Dedifferentiated amniotic fluid mesenchymal stem cell (primary cell): Measurements from ENCODE around the gene BLM.

Source experiments
- DNase-seq: peaks from one replicate; pipeline ENCODE4 v3.0.0-alpha.2; 2016; ENCODE audit errors: extremely low spot score

Gene BLM

GRCh38 chr15:90691982-90692773, 25.0 kb upstream of the BLM start:
- DNase-seq, result no peak

- DNase-seq, result no peak
These were observed 22.2 kb upstream of the BLM start for GRCh38 chr15:90694987-90695386.

DNA sequence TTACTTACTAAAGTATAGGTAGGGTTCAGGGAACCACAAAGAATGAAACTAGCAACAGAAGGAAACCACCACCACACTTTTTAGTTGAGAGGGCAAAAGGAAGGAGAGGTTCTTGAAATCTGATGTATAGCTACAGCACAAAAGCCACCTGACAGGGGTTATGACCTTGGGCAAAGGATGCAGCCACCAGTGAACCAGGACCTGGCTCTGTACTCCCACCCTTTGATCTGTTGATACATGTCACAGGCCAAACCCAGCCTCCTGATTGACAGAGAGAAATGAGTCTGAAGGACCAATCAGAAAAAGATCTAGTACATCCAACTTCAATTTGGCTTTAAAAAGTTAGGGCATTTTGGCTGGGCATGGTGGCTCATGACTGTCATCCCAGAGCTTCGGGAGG, 20.0 kb upstream of the BLM start:
- no peak for DNase-seq

DNA sequence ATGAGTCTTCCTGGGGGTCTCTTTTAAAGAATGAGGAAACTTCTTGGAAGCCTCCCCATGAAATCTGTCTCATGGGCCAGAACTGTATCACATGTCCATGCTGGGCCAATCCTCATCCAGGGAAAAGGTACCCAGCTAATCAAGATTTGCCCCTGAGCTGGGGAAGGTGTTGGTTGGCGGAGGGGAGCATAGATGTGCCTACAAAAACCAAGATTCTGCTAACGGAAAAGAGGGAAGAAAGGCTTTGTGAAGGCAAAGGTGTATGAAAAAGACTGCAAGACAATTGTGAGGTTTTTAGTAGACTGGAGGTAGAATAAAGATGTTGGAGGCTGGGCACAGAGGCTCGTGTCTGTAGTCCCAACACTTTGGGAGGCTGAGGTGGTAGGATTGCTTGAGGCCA, 18.5 kb upstream of the BLM start:
- no peak for DNase-seq

DNA sequence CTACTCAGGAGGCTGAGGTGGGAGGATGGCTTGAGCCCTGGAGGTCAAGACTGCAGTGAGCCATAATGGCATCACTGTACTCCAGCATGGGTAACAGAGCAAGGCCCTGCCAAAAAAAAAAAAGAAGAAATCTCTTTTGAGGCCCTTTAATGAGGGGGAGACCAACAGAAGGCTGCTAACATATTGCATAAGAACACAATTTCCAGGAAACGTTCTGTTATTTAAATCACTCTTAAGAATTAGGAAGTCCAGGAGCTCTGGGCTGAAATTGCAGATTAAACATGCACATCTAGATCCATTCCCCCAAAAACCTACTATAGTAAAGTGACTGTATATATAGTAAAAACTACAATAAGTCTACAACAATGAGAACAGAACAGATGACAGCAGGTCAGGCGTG, 16.1 kb upstream of the BLM start:
- DNase-seq, result no peak

DNA sequence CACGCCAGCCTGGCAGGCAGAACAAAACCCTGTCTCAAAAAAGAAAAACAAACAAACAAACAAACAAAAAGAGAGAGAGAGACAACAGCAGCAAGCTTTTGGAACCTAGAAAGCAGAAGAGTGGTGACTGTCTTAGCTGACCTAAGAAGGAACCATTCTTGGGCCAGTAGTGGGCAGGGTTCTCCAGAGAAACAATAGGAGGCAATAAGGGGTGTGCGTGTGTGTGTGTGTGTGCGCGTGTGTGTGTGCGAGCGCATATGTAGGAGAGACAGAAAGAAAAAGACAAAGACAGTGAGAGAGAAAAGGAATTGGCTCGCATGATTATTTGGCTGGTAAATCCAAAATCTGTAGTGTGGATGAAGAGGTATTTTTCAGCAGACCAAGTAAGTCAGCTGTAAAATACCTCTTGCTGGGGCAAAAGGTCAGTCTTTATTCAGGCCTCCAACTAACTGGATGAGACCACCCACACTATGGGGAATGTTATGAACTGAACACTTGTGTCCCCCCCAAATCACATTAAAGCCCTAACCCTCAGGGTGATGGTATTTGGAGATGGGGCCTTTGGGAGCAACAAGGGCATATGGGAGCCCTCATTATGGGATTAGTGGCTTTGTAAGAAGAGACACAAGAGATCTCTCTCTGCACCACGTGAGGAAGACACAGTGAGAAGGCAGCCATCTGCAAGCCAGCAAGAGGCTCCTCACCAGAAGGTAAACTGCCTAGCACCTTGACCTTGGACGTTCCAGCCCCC, 15.1 kb upstream of the BLM start:
- DNase-seq, result no peak

GRCh38 chr15:90703455-90703854, 13.7 kb upstream of the BLM start:
- no peak for DNase-seq

DNA sequence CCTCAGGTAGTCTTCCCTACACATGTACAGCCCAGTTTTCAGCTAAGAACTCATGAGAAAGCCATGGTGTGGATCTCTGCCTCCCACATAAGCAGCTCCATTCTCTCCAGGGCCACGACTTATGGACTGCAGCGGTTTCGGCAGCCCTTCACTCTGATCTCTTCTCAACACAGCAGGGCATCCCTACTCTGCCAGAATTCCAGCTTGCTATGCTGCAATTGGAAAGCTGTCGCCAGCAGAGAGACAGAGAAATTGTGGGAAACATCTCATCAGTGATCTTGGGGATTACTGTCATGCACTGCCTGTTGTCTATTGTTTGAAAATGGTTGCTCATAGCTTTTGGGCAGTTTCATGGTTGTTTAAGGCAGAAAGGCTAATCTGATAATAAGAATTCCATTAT, 11.9 kb upstream of the BLM start:
- no peak for DNase-seq

- DNase-seq, result no peak
These were observed 10.5 kb upstream of the BLM start for GRCh38 chr15:90706394-90707327.

DNA sequence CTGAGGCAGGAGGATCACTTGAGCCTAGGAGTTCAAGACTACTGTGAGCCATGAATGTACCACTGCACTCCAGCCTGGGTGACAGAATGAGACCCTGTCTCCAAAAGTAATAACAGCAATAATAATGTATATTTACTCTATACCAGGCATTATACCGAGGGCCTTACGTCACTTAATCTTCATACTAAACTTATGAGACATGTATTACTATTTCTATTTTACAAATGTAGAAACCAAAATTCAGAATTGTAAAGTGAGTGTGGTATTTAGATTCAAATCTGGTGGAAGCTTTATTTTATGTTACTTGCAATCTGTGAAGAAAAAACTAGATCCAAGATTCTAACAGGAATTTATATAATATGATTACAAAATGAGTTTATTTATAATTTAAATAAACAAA, 9.7 kb upstream of the BLM start:
- DNase-seq, result no peak

GRCh38 chr15:90708516-90708915, 8.6 kb upstream of the BLM start:
- DNase-seq, result no peak

DNA sequence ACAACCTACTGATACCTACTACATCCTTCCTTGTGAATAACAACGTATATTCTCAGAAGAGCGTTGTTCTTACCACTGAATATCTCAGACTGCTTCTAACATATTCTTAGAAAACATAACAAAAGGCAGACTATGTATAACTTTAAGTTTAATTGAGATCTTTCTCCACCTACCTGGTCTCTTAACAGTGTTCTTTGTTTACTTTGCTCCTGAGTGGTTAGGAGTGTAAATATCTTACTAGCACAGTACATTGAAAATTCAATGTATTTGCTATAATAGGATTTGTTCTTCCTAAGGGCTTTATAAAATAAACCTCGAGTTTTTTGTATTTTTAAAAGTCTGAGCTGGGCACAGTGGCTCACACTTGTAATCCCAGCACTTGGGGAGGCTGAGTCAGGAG, 7.9 kb upstream of the BLM start:
- DNase-seq, result no peak

DNA sequence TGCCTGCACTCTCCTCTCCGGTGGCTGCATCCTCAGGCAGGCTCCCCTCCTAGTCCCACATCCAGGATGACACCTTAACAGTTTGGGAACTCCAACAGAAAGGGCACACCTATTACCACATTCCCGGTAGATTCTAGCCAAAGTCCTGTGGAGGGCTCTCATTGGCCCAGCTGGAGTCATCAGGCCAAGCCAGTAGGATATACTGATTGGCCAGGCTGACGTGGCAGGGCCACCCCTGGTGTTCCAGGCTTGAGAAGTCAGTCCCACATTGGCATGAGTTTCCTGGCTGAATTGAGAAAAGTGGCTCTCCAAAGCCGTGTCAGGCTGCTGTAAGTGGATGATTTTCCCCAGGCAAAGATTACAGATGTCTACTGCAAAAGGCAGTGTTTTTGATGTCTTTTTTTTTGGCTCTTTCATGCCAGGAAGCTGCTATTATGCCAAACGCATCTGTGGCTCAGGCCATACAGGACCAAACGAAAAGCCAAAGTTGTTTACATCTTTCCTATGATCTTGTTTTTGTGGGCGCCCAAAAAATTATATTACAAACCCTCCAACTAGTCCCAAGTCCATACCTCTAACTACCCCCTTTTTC, 6.6 kb upstream of the BLM start:
- no peak for DNase-seq

GRCh38 chr15:90711418-90711824, 5.7 kb upstream of the BLM start:
- no peak for DNase-seq

GRCh38 chr15:90711842-90712241, 5.3 kb upstream of the BLM start:
- DNase-seq, result no peak

GRCh38 chr15:90713081-90713480, 4.1 kb upstream of the BLM start:
- DNase-seq, result no peak

DNA sequence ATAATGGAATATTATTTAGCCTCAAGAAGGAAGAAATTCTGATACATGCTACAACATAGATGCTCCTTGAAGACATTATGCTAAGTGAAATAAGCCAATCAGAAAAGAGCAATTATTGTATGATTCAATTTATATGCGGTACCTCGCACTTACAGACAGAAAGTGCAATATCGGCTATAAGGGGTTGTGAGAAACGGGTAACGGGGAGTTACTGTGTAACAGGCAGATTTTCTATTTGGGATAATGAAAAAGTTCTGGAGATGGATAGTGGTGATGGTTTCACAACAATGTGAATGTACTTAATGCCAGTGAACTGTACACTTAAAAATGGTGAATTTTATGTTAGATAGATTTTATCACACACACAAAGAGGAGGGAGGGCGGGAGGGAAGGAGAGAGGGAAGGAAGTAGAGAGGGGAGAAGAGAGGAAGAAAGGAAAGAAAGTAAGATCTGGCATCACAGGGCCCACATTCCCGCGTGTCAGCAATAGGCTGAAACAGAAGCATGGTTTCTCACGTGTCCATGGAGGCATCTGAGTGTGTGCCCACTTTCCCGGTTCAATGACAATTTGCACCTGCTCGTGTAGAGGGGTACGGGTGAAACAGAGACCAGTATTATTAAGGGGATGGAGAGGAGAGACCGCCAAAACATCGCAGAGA, 700 bp upstream of the BLM start:
- peak; percentile 25 for DNase-seq

DNA sequence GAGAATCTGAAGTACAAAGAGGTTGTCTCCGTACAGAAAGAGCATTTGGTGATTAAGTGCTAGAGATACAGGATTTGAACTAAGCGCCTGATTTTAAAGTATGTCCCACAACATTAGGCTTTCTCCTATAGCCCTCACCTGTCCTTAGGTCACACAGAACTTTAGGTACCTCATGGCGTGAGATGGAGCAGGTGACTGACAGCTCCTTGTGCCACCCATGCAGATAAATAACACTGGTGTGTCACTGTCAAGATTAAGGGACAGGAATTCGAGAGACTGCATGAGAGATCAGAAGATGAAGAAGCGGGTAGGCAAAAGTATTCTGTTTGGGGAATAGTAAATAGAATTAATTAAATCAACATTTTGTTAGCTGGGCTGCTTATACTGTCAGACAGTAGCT, 1.1 kb downstream of the BLM start:
- DNase-seq, result no peak

- no peak for DNase-seq
These were observed 3.0 kb downstream of the BLM start for GRCh38 chr15:90720131-90720530.

- no peak for DNase-seq
These were observed 12.1 kb downstream of the BLM start for GRCh38 chr15:90729261-90729660.

DNA sequence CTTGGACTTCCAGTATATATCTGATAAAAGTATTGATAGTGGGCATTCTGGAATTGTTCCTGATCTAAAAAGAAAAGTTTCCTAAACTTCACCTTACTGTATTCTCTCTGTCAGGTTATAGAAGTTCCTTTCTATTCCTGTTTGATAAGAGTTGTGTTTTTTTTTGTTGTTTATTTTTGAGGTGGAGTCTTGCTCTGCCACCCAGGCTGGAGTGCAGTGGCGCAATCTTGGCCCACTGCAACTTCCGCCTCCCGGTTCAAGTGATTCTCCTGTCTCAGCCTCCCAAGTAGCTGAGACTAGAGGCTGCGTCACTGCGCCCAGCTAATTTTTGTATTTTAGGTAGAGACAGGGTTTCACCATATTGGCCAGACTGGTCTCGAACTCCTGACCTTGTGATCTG, 13.1 kb downstream of the BLM start:
- no peak for DNase-seq
